C4-2B (cell line): ENCODE results near the gene MCU.

ENCODE experiments used
- ZFX ChIP-seq: fragments of 450-650 bp; IDR thresholded peaks from 2 replicates; pipeline ENCODE4 v1.6.1; 2017
- TF ChIP-seq, protein P1 (sequence below): fragments of 450-650 bp; conservative IDR thresholded peaks from 2 replicates; pipeline ENCODE4 v1.5.1; 2017; ENCODE audit warnings: mild to moderate bottlenecking

DNA sequence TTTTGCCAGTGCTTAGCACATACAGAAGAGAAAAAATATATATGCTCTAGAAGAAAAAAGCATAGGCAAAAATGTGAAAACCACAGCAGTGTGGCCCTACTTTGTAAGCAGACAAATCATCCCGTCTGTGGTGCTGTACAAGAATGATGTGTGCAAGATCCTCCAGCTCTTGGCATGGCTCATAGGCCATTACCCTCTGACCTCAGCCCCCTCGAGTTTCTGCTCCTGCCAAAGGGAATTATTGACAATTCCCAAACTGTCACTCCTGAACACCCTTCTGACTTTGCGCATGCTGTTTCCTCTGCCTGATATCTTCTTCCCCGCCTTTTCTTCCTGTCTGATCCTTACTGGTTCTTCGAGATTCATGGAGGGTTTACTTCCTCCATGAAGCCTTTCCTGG is 235.5 kb downstream of the MCU start:
- TF ChIP-seq, protein P1, sequence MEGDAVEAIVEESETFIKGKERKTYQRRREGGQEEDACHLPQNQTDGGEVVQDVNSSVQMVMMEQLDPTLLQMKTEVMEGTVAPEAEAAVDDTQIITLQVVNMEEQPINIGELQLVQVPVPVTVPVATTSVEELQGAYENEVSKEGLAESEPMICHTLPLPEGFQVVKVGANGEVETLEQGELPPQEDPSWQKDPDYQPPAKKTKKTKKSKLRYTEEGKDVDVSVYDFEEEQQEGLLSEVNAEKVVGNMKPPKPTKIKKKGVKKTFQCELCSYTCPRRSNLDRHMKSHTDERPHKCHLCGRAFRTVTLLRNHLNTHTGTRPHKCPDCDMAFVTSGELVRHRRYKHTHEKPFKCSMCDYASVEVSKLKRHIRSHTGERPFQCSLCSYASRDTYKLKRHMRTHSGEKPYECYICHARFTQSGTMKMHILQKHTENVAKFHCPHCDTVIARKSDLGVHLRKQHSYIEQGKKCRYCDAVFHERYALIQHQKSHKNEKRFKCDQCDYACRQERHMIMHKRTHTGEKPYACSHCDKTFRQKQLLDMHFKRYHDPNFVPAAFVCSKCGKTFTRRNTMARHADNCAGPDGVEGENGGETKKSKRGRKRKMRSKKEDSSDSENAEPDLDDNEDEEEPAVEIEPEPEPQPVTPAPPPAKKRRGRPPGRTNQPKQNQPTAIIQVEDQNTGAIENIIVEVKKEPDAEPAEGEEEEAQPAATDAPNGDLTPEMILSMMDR, result no peak
- no peak for TF ChIP-seq ZFX
